ENCODE results near the gene MGA.

Gene MGA

DNA sequence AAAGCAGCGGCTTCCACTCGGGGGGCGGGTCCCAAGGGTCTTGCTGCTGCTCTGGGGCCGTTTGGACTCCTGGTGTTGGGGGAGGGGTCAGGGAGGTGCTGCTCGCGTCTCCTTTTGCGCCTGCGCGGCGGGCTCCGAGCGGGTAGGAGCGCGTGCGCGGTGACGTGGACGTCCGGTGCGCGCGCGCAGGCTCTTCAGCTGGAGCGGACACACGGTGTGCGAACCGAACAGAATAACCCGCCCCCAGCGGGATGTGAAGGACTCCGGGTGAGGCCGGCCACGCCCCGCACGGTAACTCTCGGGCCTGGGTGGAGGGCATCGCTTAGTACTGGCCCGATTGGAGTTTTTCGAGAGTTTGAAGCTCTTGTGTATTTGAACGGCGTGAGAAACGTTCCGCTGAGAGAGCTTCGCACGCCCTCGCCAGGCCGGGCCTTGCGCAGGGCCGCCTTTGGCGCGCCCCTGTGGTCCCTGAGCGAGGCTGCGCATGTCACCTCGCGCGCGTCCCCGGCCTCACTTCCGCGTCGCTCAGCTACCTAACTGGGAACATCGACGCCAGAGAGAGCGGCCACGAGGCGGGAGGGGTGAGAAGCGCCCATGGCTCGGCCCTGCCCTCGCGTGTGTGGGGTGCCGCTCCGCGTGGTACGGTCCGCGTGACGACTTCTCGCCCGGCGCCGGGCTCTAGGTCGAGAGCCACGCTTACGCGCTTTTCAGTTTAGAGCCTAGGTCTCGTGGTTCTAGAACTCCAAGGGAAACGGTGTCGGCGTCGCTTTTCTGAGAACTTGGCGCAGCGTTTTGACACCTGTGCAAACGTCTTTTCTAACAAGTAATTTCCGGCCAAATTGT is at the start of gene MGA:
TSS of gene MGA (plus strand) at position 171 of the 843 bp plus-strand sequence.
- peak; percentile 78 to 82 (median 80) for DNase-seq (ENCODE audit: low read depth in 2 of 3, low spot score in 2 of 3)

DNA sequence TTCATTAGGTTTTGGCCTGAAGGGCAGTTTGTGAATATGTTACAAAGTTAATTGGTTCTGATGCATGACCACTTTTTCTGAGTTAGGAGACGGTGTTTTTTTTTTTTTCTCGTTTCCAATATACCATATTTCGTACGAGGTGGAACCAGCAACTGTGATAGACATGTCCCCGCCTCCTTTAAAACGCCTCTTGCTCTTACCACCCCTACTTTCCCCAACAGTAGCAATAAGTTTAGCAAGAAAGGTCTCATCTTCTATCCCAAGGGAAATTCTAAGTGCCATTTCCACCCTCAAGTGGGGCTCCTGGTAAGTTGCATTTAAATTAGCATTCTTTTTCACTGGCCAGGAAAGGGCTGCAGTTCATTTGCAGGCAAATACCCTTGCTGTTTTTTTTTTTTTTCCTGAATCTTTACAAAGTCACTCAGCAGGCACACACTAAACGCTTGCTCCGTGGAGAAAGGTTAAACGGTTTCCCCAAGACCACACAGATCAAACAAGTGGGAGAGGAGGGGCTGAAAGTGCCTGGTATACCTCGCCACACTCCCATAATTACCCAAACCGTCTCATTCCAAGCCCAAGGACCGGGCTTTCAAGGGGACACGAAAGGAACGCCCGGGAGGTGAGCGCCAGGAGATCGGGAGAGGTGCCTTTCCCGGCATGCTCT is 39.5 kb upstream of the MGA start:
- DNase-seq (ENCODE audit: low read depth in 2 of 3, low spot score in 2 of 3), result peak in 1 of 3 experiments; percentile 25

- DNase-seq (ENCODE audit: low read depth in 2 of 3, low spot score in 2 of 3), result peak; percentile 54 to 64 (median 59)
Observed at GRCh38 chr15:41621200-41622193, 38.7 kb upstream of the MGA start.

GRCh38 chr15:41622901-41623300 is 37.3 kb upstream of the MGA start:
- DNase-seq (ENCODE audit: low read depth in 2 of 3, low spot score in 2 of 3), result no peak

- no peak for DNase-seq (ENCODE audit: low read depth in 2 of 3, low spot score in 2 of 3)
Observed at GRCh38 chr15:41627203-41627602, 33.0 kb upstream of the MGA start.

GRCh38 chr15:41629463-41629862 is 30.7 kb upstream of the MGA start:
- no peak for DNase-seq (ENCODE audit: low read depth in 2 of 3, low spot score in 2 of 3)

- no peak for DNase-seq (ENCODE audit: low read depth in 2 of 3, low spot score in 2 of 3)
Observed at GRCh38 chr15:41629883-41630282, 30.3 kb upstream of the MGA start.

GRCh38 chr15:41630616-41631217 is 29.5 kb upstream of the MGA start:
- DNase-seq (ENCODE audit: low read depth in 2 of 3, low spot score in 2 of 3), result no peak

DNA sequence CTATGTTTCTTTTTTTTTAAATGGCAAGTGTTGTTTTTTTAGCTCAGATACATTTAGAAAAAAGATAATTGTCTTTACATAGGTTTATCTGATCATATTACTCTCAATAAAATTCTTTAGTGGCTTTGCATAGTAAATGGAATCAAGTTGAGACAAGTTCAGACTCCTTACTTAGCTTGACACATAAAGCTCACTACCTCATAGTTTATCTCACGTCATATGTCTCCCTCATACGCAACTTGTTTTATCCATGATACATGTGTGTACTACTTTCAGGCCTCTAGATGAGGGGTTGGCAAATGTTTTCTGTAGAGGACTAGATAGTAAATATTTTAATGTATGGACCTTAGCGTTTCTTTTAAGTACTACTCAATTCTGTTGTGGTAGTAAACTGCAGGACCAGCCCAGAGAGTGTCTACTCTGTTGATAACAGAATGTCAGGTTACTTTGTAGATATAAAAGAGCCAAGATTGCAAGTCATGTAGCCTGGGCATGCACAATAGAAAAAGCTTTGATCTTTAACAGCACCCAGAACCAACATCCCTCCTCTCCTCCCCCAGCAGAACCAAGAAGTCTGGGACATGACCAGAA is 28.2 kb upstream of the MGA start:
- DNase-seq (ENCODE audit: low read depth in 2 of 3, low spot score in 2 of 3), result no peak

DNA sequence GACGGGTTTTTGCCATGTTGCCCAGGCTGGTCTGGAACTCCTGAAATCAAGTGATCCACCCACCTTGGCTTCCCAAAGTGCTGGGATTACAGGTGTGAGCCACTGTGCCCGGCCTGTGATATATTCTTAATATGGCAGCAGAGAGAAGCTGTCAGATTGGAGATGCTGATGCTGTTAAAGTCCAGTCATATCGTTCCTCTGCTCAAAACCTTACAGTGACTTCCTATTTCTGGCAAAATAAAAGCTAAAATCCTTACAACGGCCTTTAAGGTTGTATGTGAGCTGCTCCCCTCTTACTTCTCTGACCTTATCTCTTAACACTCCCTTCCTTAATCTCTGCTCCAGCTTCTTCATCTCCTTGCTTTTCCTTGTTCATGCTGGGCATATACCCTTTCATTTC is 26.6 kb upstream of the MGA start:
- no peak for DNase-seq (ENCODE audit: low read depth in 2 of 3, low spot score in 2 of 3)

DNA sequence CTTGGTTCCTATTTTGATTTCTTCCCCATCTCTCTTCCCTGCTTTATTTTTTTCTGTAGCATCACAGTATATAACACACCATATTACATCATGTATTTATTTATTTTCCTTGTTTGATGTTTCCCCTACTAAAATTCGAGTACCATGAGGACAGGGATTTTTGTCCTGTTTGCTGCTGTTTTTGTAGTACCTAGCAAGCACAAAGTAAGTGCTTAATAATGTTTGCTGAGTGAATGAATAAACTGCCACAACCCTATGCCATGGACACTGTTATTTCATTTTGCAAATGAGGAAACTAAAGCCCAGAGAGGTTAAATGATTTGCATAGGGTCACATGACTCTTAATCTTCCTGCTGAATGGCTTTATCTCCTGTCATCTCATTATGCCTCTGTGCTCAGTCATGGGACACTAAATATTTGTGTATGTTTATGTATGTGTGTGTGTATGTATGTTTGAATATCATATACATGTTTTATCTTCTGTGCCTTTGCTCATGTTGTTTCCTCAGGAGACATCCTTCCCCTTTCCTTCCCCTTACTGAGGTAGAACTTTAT is 26.1 kb upstream of the MGA start:
- DNase-seq (ENCODE audit: low read depth in 2 of 3, low spot score in 2 of 3), result no peak

- DNase-seq (ENCODE audit: low read depth in 2 of 3, low spot score in 2 of 3), result no peak
Observed at GRCh38 chr15:41637086-41637485, 23.1 kb upstream of the MGA start.

DNA sequence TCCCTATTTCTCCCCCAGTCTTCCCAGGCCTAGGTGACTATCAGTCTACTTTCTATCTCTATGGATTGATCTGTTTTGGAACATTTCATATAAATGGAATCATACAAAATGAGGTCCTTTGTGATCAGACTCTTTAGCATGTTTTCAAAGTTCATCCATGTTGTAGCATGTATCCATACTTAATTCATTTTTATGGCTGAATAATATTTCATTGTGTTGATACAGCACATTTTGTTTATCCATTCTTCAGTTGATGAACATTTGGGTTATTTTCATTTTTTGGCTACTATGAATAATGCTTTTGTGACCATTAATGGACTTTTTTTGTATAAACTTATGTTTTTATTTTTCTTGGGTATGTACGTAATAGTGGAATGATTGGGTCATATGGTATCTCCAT is 19.2 kb upstream of the MGA start:
- DNase-seq (ENCODE audit: low read depth in 2 of 3, low spot score in 2 of 3), result no peak

DNA sequence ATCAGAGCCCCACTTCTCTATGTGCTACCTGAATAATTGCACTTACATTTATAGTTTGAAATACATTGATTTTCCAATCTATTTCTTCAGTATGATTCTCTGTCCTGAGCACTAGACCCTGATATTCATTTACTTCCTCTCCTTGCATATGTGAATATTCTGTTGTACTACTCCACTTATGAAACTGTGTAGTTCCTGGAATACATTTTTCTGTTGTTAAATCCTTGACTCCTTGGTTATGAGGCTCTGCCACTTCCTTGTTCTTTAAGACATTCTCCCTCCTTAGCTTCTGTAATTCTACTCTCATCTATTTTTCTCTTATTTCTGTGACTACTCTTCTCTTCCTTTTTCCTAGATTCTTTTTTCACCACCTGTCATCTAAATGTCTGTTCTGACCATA is 12.9 kb upstream of the MGA start:
- no peak for DNase-seq (ENCODE audit: low read depth in 2 of 3, low spot score in 2 of 3)

DNA sequence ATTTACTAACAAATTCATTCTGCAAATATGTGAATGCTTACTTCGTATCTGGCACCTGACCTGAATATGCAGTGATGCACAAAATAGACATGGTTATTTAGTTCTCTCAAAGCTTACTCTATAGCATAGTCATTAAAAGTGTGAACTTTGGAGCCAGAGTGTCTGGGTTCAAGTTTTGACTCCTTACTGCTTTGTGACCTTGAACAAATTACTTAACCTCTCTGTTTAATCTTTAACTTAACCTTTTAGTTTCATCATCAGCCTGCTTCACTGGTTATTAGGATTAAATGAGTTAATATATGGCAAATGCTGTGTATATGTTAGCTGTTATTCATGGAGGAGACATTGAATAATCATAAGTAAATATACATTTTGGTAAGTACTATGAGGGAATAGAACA is 12.1 kb upstream of the MGA start:
- DNase-seq (ENCODE audit: low read depth in 2 of 3, low spot score in 2 of 3), result no peak

DNA sequence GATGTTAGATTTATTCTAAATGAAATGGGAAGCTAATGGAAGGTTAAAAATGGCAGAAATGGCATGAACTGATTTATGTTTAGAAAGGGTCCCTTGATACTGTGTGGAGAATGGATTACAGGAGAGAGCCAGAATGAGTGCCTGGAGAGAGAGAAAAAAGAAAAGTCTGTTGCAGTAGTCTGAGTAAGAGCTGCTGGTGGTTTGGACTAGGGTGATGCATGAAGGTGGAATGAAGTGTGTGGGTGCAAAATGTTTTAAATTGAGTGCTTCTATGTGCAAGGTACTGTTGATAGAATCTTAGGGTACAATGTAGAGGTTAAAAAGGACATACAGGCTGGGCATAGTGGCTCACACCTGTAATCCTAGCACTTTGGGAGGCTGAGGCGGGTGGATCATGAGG is 11.4 kb upstream of the MGA start:
- no peak for DNase-seq (ENCODE audit: low read depth in 2 of 3, low spot score in 2 of 3)

DNA sequence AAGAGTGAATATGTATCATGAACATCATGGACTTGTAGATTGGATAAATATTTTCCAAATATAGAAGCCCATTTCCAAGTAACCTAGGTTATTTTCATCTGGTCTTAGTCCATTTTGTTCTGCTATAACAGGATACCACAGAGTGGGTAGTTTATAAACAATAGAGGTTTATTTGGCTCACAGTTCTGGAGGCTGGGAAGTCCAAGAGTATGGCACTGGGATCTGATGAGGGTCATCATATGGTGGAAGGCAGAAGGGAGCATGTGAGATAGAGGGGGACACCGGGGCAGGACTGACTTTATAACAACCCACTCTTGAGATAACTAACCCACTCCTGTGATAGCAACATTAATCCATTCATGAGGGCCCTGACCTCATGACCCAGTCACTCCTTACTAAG is 9.4 kb upstream of the MGA start:
- DNase-seq (ENCODE audit: low read depth in 2 of 3, low spot score in 2 of 3), result no peak

GRCh38 chr15:41651373-41651772 is 8.8 kb upstream of the MGA start:
- DNase-seq (ENCODE audit: low read depth in 2 of 3, low spot score in 2 of 3), result no peak

DNA sequence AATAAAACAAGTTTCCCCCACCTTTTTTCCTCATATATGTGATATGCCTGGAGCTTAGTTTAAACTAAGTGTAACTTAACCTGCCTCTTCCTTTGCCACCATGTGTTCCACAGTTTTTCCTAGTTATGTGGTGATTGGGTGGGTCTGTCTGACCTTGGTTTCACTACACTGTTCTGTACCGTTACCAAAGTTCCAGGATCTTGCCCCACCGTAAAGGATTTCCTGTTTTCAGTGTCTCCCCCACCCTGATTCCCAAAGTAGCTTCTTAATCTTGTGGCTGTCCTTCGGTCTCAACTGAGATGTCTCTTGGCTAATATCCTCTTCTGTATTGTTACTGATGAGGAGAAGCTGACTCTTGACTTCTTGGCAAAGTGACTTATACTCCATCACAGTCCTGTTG is 6.4 kb upstream of the MGA start:
- DNase-seq (ENCODE audit: low read depth in 2 of 3, low spot score in 2 of 3), result no peak

DNA sequence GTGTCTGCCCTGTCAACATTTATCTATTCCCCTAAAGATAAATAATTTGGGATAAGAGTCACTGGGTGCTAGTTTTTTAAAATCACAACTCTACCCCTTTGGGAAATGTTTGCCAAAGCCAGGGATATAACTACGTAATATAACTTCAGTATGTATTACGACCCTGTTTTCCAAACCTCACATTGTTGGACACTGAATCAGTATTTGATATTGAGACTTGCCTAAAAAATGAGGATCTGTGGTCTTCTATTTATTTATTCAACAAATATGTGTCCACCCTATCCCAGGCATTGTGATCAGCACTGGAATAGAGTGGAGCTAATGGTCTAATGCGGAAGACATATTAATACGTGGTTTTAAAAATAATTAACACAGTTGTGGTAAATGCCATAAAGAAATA is 4.5 kb upstream of the MGA start:
- no peak for DNase-seq (ENCODE audit: low read depth in 2 of 3, low spot score in 2 of 3)

All from activated CD8-positive, alpha-beta memory T cell treated with anti-CD3 and anti-CD28 coated beads for 48 hours (primary cell).